Measurements from ENCODE around the gene FOXF1.

FOXF1 gene

GRCh38 chr16:86521236-86522197, 11.2 kb downstream of the FOXF1 start:
- no peak for FAIRE-seq
- no peak for DNase-seq (ENCODE audit: insufficient read length)

GRCh38 chr16:86522634-86523033, 12.3 kb downstream of the FOXF1 start:
- no peak for DNase-seq (ENCODE audit: insufficient read length)
- FAIRE-seq, result no peak
- TF ChIP-seq TAF1 (IDR thresholded peaks at IDR 0.05; ENCODE audit: borderline replicate concordance, low read depth, low read length) (no peak), POLR2A (IDR thresholded peaks at IDR 0.05; ENCODE audit: low read depth, low read length) (no peak), POLR2AphosphoS5 (IDR thresholded peaks at IDR 0.05; ENCODE audit: low read depth, low read length) (no peak)

More at GRCh38 chr16:86521236-86522197, 11.2 kb downstream of the FOXF1 start:
- TF ChIP-seq POLR2AphosphoS5 (IDR thresholded peaks at IDR 0.05; ENCODE audit: low read depth, low read length) (no peak), TAF1 (IDR thresholded peaks at IDR 0.05; ENCODE audit: borderline replicate concordance, low read depth, low read length) (no peak), POLR2A (IDR thresholded peaks at IDR 0.05; ENCODE audit: low read depth, low read length) (no peak)

- TF ChIP-seq POLR2AphosphoS5 (IDR thresholded peaks at IDR 0.05; ENCODE audit: low read depth, low read length), result no peak
- no peak for TF ChIP-seq TAF1 (IDR thresholded peaks at IDR 0.05; ENCODE audit: borderline replicate concordance, low read depth, low read length)
- TF ChIP-seq POLR2A (IDR thresholded peaks at IDR 0.05; ENCODE audit: low read depth, low read length), result no peak
- DNase-seq (ENCODE audit: insufficient read length) (no peak), FAIRE-seq (no peak)
These were observed 12.9 kb downstream of the FOXF1 start for GRCh38 chr16:86523166-86523740.

- FAIRE-seq (no peak), DNase-seq (ENCODE audit: insufficient read length) (no peak)
- no peak for TF ChIP-seq TAF1 (IDR thresholded peaks at IDR 0.05; ENCODE audit: borderline replicate concordance, low read depth, low read length)
- TF ChIP-seq POLR2AphosphoS5 (IDR thresholded peaks at IDR 0.05; ENCODE audit: low read depth, low read length), result no peak
- TF ChIP-seq POLR2A (IDR thresholded peaks at IDR 0.05; ENCODE audit: low read depth, low read length), result no peak
These were observed 13.7 kb downstream of the FOXF1 start for GRCh38 chr16:86524029-86524428.

GRCh38 chr16:86525696-86526095, 15.4 kb downstream of the FOXF1 start:
- no peak for DNase-seq (ENCODE audit: insufficient read length)
- TF ChIP-seq TAF1 (IDR thresholded peaks at IDR 0.05; ENCODE audit: borderline replicate concordance, low read depth, low read length), result no peak
- no peak for TF ChIP-seq POLR2A (IDR thresholded peaks at IDR 0.05; ENCODE audit: low read depth, low read length)
- no peak for TF ChIP-seq POLR2AphosphoS5 (IDR thresholded peaks at IDR 0.05; ENCODE audit: low read depth, low read length)
- FAIRE-seq, result no peak

- FAIRE-seq (no peak), DNase-seq (ENCODE audit: insufficient read length) (no peak)
- no peak for TF ChIP-seq TAF1 (IDR thresholded peaks at IDR 0.05; ENCODE audit: borderline replicate concordance, low read depth, low read length)
- TF ChIP-seq POLR2AphosphoS5 (IDR thresholded peaks at IDR 0.05; ENCODE audit: low read depth, low read length), result no peak
- TF ChIP-seq POLR2A (IDR thresholded peaks at IDR 0.05; ENCODE audit: low read depth, low read length), result no peak
These were observed 17.0 kb downstream of the FOXF1 start for GRCh38 chr16:86527366-86527765.

GRCh38 chr16:86528061-86528929, 18.0 kb downstream of the FOXF1 start:
- FAIRE-seq (no peak), DNase-seq (ENCODE audit: insufficient read length) (no peak)
- no peak for TF ChIP-seq TAF1 (IDR thresholded peaks at IDR 0.05; ENCODE audit: borderline replicate concordance, low read depth, low read length)
- TF ChIP-seq POLR2AphosphoS5 (IDR thresholded peaks at IDR 0.05; ENCODE audit: low read depth, low read length), result no peak

GRCh38 chr16:86529160-86529559, 18.8 kb downstream of the FOXF1 start:
- no peak for FAIRE-seq
- no peak for DNase-seq (ENCODE audit: insufficient read length)
- TF ChIP-seq POLR2AphosphoS5 (IDR thresholded peaks at IDR 0.05; ENCODE audit: low read depth, low read length) (no peak), POLR2A (IDR thresholded peaks at IDR 0.05; ENCODE audit: low read depth, low read length) (no peak), TAF1 (IDR thresholded peaks at IDR 0.05; ENCODE audit: borderline replicate concordance, low read depth, low read length) (no peak)

- FAIRE-seq (no peak), DNase-seq (ENCODE audit: insufficient read length) (no peak)
- TF ChIP-seq POLR2A (IDR thresholded peaks at IDR 0.05; ENCODE audit: low read depth, low read length) (no peak), POLR2AphosphoS5 (IDR thresholded peaks at IDR 0.05; ENCODE audit: low read depth, low read length) (no peak), TAF1 (IDR thresholded peaks at IDR 0.05; ENCODE audit: borderline replicate concordance, low read depth, low read length) (no peak)
These were observed 20.2 kb downstream of the FOXF1 start for GRCh38 chr16:86530251-86531190.

GRCh38 chr16:86531191-86531545, 20.8 kb downstream of the FOXF1 start:
- DNase-seq (ENCODE audit: insufficient read length), result no peak
- FAIRE-seq, result no peak
- TF ChIP-seq TAF1 (IDR thresholded peaks at IDR 0.05; ENCODE audit: borderline replicate concordance, low read depth, low read length), result no peak
- TF ChIP-seq POLR2A (IDR thresholded peaks at IDR 0.05; ENCODE audit: low read depth, low read length), result no peak
- no peak for TF ChIP-seq POLR2AphosphoS5 (IDR thresholded peaks at IDR 0.05; ENCODE audit: low read depth, low read length)

Data from GM12892 (cell line).